ENCODE data around the gene ZNF275.
"Not testable (repeated sequence)": the region's sequence is repeated elsewhere in the genome, so short reads cannot be mapped to it uniquely, and the experiment has no call there.

ZNF275 gene

GRCh38 chrX:153319295-153320046 lies 14.5 kb upstream of the ZNF275 start:
- no peak for DNase-seq (ENCODE audit: low spot score)

- DNase-seq (ENCODE audit: low spot score) = not testable (repeated sequence)
These were observed 13.9 kb upstream of the ZNF275 start for GRCh38 chrX:153320047-153320443.

- no peak for DNase-seq (ENCODE audit: low spot score)
These were observed 13.3 kb upstream of the ZNF275 start for GRCh38 chrX:153320555-153321184.

- no peak for DNase-seq (ENCODE audit: low spot score)
These were observed 12.4 kb upstream of the ZNF275 start, which contains the start of gene PNMA6F for GRCh38 chrX:153321381-153322124. PNMA6F (minus strand) TSS chrX:153321767; CDS start chrX:153320674, 1,093 bp downstream.

GRCh38 chrX:153327561-153327960 lies 6.4 kb upstream of the ZNF275 start:
- DNase-seq (ENCODE audit: low spot score) = no peak

- no peak for DNase-seq (ENCODE audit: low spot score)
These were observed 687 bp upstream of the ZNF275 start for GRCh38 chrX:153333266-153333665.

- no peak for DNase-seq (ENCODE audit: low spot score)
These were observed 822 bp downstream of the ZNF275 start for GRCh38 chrX:153334654-153335295.

- DNase-seq (ENCODE audit: low spot score) = no peak
These were observed 2.4 kb downstream of the ZNF275 start for GRCh38 chrX:153336121-153336894.

GRCh38 chrX:153336988-153337387 lies 3.0 kb downstream of the ZNF275 start:
- no peak for DNase-seq (ENCODE audit: low spot score)

GRCh38 chrX:153338836-153339235 lies 4.9 kb downstream of the ZNF275 start:
- no peak for DNase-seq (ENCODE audit: low spot score)

- DNase-seq (ENCODE audit: low spot score) = no peak
These were observed 5.7 kb downstream of the ZNF275 start for GRCh38 chrX:153339662-153340061.

GRCh38 chrX:153340111-153340510 lies 6.2 kb downstream of the ZNF275 start:
- no peak for DNase-seq (ENCODE audit: low spot score)

- DNase-seq (ENCODE audit: low spot score) = no peak
These were observed 9.0 kb downstream of the ZNF275 start for GRCh38 chrX:153342762-153343558.

GRCh38 chrX:153343674-153344073 lies 9.7 kb downstream of the ZNF275 start:
- DNase-seq (ENCODE audit: low spot score) = no peak

GRCh38 chrX:153347530-153347929 lies 13.6 kb downstream of the ZNF275 start:
- DNase-seq (ENCODE audit: low spot score) = no peak

- no peak for DNase-seq (ENCODE audit: low spot score)
These were observed 14.5 kb downstream of the ZNF275 start for GRCh38 chrX:153348421-153348820.

GRCh38 chrX:153349952-153350351 lies 16.0 kb downstream of the ZNF275 start:
- no peak for DNase-seq (ENCODE audit: low spot score)

GRCh38 chrX:153351981-153352380 lies 18.0 kb downstream of the ZNF275 start:
- DNase-seq (ENCODE audit: low spot score) = no peak

- no peak for DNase-seq (ENCODE audit: low spot score)
These were observed 18.9 kb downstream of the ZNF275 start for GRCh38 chrX:153352858-153353257.

GRCh38 chrX:153353416-153353815 lies 19.5 kb downstream of the ZNF275 start:
- DNase-seq (ENCODE audit: low spot score) = no peak

GRCh38 chrX:153357877-153358276 lies 23.9 kb downstream of the ZNF275 start:
- no peak for DNase-seq (ENCODE audit: low spot score)

Measured in hepatic stellate cell (primary cell).